ENCODE data around the gene KLF9. TPM values are rescaled to one million over a fixed set of nuclear protein-coding genes. Genes with fewer than 3 reads are reported as not detected.

The KLF9 gene
- polyA plus RNA-seq, 2 donors: 5.8 to 9.0 TPM

GRCh38 chr9:70448919-70449318, 34.5 kb upstream of the KLF9 start:
- no peak overlapping the region for H3K4me3 ChIP-seq (ENCODE audit: low read depth in 1 of 2, low read length in 2 of 2)
- H3K27ac ChIP-seq (ENCODE audit: low read depth in 2 of 2, low read length in 1 of 2): no peak overlapping the region
- 54 to 72% methylated on average over 1 of the region's 1 CpG for WGBS, 2 donors

DNA sequence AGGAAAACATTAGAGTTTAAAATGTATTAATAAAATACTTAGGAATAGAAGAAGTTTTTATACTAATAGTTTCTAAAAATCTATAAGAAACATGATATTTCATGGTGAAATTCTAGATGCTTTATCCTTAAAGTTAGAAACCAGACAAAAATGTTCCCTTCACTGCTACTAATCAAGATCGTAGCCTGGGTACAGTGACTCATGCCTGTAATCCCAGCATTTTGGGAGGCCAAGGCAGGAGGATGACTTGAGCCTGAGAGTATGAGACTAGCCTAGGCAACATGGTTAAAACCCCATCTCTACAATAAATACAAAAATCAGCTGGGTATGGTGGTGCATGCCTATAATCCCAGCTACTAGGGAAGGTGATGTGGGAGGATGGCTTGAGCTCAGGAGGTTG, 30.4 kb upstream of the KLF9 start:
- no peaks in the 10 kb centered on the region for H3K36me3 ChIP-seq (ENCODE audit: control insufficient read depth in 2 of 2, insufficient read depth in 2 of 2, low read length in 1 of 2)
- H3K27me3 ChIP-seq (ENCODE audit: control insufficient read depth in 1 of 2, insufficient read depth in 2 of 2, low read length in 2 of 2): no peaks in the 10 kb centered on the region
- no peak overlapping the region for H3K4me3 ChIP-seq (ENCODE audit: low read depth in 1 of 2, low read length in 2 of 2)
- no peaks in the 10 kb centered on the region for H3K9me3 ChIP-seq (ENCODE audit: control insufficient read depth in 2 of 2, insufficient read depth in 1 of 2, low read depth in 1 of 2, low read length in 1 of 2)
- WGBS, 2 donors: 68 to 81% methylated on average over 1 of the region's 1 CpG
- H3K27ac ChIP-seq (ENCODE audit: low read depth in 2 of 2, low read length in 1 of 2): no peak overlapping the region
- no peaks in the 10 kb centered on the region for H3K4me1 ChIP-seq (ENCODE audit: control insufficient read depth in 2 of 2, insufficient read depth in 2 of 2, low read length in 1 of 2)

More at GRCh38 chr9:70448919-70449318, 34.5 kb upstream of the KLF9 start:
- Histone ChIP-seq H3K27me3 (ENCODE audit: control insufficient read depth in 1 of 2, insufficient read depth in 2 of 2, low read length in 2 of 2) (no peaks in the 10 kb centered on the region), H3K4me1 (ENCODE audit: control insufficient read depth in 2 of 2, insufficient read depth in 2 of 2, low read length in 1 of 2) (no peaks in the 10 kb centered on the region), H3K36me3 (ENCODE audit: control insufficient read depth in 2 of 2, insufficient read depth in 2 of 2, low read length in 1 of 2) (no peaks in the 10 kb centered on the region), H3K9me3 (ENCODE audit: control insufficient read depth in 2 of 2, insufficient read depth in 1 of 2, low read depth in 1 of 2, low read length in 1 of 2) (no peaks in the 10 kb centered on the region)

DNA sequence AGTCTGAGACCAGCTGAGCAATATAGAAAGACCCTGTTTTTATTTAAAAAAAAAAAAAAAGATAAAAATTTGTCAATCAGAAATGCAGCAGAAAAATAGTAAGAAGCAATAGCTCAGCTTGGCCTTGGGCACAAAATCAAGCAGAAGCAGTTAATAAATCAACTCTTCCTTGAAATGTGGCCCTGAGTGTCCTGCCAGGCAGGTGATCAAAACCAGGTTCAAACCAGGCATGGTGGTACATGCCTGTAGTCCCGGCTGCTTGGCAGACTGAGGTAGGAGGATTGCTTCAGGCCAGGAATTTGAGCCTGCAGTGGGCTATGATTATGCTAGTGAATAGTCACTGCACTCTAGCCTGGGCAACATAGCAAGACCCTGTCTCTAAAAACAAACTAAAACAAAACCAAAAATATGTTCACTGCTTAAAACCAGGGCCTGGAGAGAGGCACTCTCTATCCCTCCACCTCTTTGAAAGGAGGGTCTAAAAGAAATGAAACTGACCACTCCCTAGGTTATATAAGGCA, 27.9 kb upstream of the KLF9 start:
- H3K27ac ChIP-seq (ENCODE audit: low read depth in 2 of 2, low read length in 1 of 2): no peak overlapping the region
- H3K4me3 ChIP-seq (ENCODE audit: low read depth in 1 of 2, low read length in 2 of 2): no peak overlapping the region
- WGBS, 2 donors: 57 to 62% methylated on average over 1 of the region's 1 CpG

DNA sequence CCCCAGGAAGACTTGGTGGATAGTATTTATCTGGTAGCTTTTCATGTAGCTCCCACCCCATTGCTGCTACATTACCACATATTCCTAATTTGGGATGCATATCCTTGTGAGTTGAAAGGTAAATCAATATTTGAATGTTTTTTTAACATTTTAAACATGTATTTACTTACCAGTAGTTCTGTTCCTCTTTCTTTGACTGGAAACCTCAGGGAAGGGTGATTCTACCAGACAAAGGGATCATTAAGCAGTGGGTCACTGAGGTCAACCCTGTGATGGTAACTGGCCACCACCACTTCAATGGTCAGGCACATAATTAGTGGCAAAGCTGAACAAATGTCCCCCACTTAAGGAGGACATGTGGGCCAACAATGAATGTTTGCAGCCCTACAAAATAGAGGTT, 27.2 kb upstream of the KLF9 start:
- Histone ChIP-seq H3K4me1 (ENCODE audit: control insufficient read depth in 2 of 2, insufficient read depth in 2 of 2, low read length in 1 of 2) (peaks cover 0 to 3% of the 10 kb centered on the region in 2 donors), H3K4me3 (ENCODE audit: low read depth in 1 of 2, low read length in 2 of 2) (no peak overlapping the region), H3K27ac (ENCODE audit: low read depth in 2 of 2, low read length in 1 of 2) (no peak overlapping the region), H3K27me3 (ENCODE audit: control insufficient read depth in 1 of 2, insufficient read depth in 2 of 2, low read length in 2 of 2) (no peaks in the 10 kb centered on the region), H3K36me3 (ENCODE audit: control insufficient read depth in 2 of 2, insufficient read depth in 2 of 2, low read length in 1 of 2) (no peaks in the 10 kb centered on the region), H3K9me3 (ENCODE audit: control insufficient read depth in 2 of 2, insufficient read depth in 1 of 2, low read depth in 1 of 2, low read length in 1 of 2) (no peaks in the 10 kb centered on the region)

More for the DNA sequence above, 27.9 kb upstream of the KLF9 start:
- no peaks in the 10 kb centered on the region for H3K9me3 ChIP-seq (ENCODE audit: control insufficient read depth in 2 of 2, insufficient read depth in 1 of 2, low read depth in 1 of 2, low read length in 1 of 2)
- no peaks in the 10 kb centered on the region for H3K36me3 ChIP-seq (ENCODE audit: control insufficient read depth in 2 of 2, insufficient read depth in 2 of 2, low read length in 1 of 2)
- peaks cover 0 to 3% of the 10 kb centered on the region in 2 donors for H3K4me1 ChIP-seq (ENCODE audit: control insufficient read depth in 2 of 2, insufficient read depth in 2 of 2, low read length in 1 of 2)
- H3K27me3 ChIP-seq (ENCODE audit: control insufficient read depth in 1 of 2, insufficient read depth in 2 of 2, low read length in 2 of 2): no peaks in the 10 kb centered on the region

DNA sequence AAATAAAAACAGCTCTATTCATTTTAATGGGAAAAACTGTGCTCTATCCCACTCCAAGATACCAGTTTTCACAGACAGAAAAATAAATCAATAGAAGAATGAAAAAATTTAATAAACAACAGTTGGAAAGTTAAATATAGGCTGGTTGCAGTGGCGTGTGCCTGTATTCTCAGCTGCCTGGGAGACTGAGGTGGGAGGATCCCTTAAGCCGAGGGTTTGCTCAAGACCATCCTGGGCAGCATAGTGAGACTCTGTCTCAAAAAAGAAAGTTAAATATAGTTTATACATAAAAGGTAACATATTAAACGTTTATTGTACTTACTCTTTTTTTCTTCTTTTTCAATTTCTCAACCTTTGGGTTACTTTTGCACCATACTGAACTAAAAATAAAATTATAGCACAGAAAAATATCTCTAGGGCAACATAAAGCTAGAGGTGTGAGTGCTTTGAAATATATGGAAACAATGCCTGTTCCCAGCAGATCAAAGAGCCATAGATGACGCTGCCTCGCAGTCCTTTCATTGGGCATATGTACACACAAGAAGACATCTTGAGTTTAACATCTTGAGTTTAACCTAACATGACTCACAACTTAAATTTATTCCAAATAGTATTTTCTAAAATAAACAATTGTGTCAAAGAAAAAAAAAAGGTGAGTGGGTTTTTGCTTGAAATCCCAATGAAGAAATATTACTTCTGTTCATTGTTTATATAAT, 25.7 kb upstream of the KLF9 start:
- Histone ChIP-seq H3K27ac (ENCODE audit: low read depth in 2 of 2, low read length in 1 of 2) (no peak overlapping the region), H3K27me3 (ENCODE audit: control insufficient read depth in 1 of 2, insufficient read depth in 2 of 2, low read length in 2 of 2) (no peaks in the 10 kb centered on the region), H3K4me3 (ENCODE audit: low read depth in 1 of 2, low read length in 2 of 2) (no peak overlapping the region), H3K4me1 (ENCODE audit: control insufficient read depth in 2 of 2, insufficient read depth in 2 of 2, low read length in 1 of 2) (peaks cover 0 to 3% of the 10 kb centered on the region in 2 donors), H3K36me3 (ENCODE audit: control insufficient read depth in 2 of 2, insufficient read depth in 2 of 2, low read length in 1 of 2) (no peaks in the 10 kb centered on the region), H3K9me3 (ENCODE audit: control insufficient read depth in 2 of 2, insufficient read depth in 1 of 2, low read depth in 1 of 2, low read length in 1 of 2) (no peaks in the 10 kb centered on the region)
- 53 to 59% methylated on average over 5 of the region's 5 CpGs for WGBS, 2 donors

DNA sequence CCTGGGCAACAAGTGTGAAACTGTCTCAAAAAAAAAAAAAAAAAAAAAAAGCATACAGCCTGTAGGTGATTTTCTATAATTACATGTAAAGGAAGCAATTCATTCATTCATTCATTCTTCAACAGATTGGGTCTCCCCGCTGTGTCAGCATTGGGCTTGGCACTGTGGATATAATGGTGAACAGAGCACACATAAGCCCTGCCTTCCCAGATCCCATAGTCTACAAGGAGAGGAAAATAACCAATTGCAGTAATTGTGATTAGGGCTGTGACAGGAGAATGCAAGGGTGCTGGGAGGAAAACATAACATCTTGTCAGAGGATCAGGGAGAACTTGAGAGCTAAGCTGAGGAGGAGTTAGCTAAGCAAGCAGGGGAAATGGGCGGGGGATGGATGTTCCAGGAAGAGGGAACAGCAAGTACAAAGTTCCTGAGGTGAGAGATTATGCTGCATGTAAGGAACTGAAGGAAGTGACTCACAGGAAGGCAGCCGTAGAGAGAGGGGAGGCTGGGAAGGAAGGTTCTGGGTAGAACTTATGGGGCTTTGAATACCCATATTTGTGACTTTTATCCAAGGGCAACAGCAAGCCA, 24.0 kb upstream of the KLF9 start:
- 67 to 68% methylated on average over 3 of the region's 3 CpGs for WGBS, 2 donors

DNA sequence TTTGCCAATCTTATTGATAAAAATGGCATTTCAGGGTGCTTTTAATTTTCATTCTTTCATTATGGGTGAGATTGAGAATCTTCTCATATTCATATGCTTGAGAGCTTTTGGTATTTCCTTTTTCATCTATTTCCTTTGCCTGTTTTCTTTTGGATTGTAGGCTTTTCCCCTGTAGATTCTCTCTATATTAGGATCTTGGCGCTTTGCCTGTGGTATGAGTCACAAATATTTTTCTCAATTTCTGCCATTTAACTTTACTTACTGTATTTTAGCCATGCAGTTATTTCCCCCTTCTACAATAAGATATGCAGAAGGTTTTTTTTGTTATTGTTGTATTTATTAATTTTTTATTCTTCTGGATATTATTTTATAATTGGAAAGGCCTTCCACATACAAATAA, 21.5 kb upstream of the KLF9 start:
- Histone ChIP-seq H3K4me3 (ENCODE audit: low read depth in 1 of 2, low read length in 2 of 2) (no peak overlapping the region), H3K4me1 (ENCODE audit: control insufficient read depth in 2 of 2, insufficient read depth in 2 of 2, low read length in 1 of 2) (peaks cover 0 to 3% of the 10 kb centered on the region in 2 donors), H3K36me3 (ENCODE audit: control insufficient read depth in 2 of 2, insufficient read depth in 2 of 2, low read length in 1 of 2) (no peaks in the 10 kb centered on the region), H3K27me3 (ENCODE audit: control insufficient read depth in 1 of 2, insufficient read depth in 2 of 2, low read length in 2 of 2) (no peaks in the 10 kb centered on the region), H3K27ac (ENCODE audit: low read depth in 2 of 2, low read length in 1 of 2) (no peak overlapping the region), H3K9me3 (ENCODE audit: control insufficient read depth in 2 of 2, insufficient read depth in 1 of 2, low read depth in 1 of 2, low read length in 1 of 2) (no peaks in the 10 kb centered on the region)
- WGBS, 2 donors: 54 to 78% methylated on average over 1 of the region's 1 CpG

More for the DNA sequence above, 24.0 kb upstream of the KLF9 start:
- H3K4me3 ChIP-seq (ENCODE audit: low read depth in 1 of 2, low read length in 2 of 2): no peak overlapping the region
- peaks cover 0 to 3% of the 10 kb centered on the region in 2 donors for H3K4me1 ChIP-seq (ENCODE audit: control insufficient read depth in 2 of 2, insufficient read depth in 2 of 2, low read length in 1 of 2)
- H3K27me3 ChIP-seq (ENCODE audit: control insufficient read depth in 1 of 2, insufficient read depth in 2 of 2, low read length in 2 of 2): no peaks in the 10 kb centered on the region
- no peaks in the 10 kb centered on the region for H3K9me3 ChIP-seq (ENCODE audit: control insufficient read depth in 2 of 2, insufficient read depth in 1 of 2, low read depth in 1 of 2, low read length in 1 of 2)
- no peaks in the 10 kb centered on the region for H3K36me3 ChIP-seq (ENCODE audit: control insufficient read depth in 2 of 2, insufficient read depth in 2 of 2, low read length in 1 of 2)
- peak overlapping the region; percentile 30 to 40 for H3K27ac ChIP-seq (ENCODE audit: low read depth in 2 of 2, low read length in 1 of 2)

DNA sequence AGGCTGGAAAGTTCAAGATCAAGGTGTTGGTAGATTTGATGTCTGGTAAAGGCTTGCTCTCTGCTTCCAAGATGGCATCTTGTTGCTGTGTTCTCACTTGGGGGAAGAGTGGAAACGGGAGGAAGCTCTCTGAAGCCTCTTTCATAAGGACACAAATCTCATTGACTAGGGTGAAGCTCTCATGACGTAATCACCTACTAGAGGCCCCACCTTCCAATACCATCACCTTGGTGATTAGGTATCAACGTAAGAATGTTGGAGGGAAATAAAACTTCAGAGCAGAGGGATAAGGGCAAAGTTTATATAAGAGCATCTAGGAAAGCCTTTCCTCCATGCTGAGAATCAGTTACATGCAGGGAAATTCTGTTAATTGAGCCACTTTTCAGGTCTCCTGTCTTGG, 15.4 kb upstream of the KLF9 start:
- H3K4me3 ChIP-seq (ENCODE audit: low read depth in 1 of 2, low read length in 2 of 2): no peak overlapping the region
- no peaks in the 10 kb centered on the region for H3K27me3 ChIP-seq (ENCODE audit: control insufficient read depth in 1 of 2, insufficient read depth in 2 of 2, low read length in 2 of 2)
- H3K27ac ChIP-seq (ENCODE audit: low read depth in 2 of 2, low read length in 1 of 2): no peak overlapping the region
- H3K36me3 ChIP-seq (ENCODE audit: control insufficient read depth in 2 of 2, insufficient read depth in 2 of 2, low read length in 1 of 2): no peaks in the 10 kb centered on the region
- no peaks in the 10 kb centered on the region for H3K4me1 ChIP-seq (ENCODE audit: control insufficient read depth in 2 of 2, insufficient read depth in 2 of 2, low read length in 1 of 2)
- WGBS, 2 donors: 86% methylated on average over 3 of the region's 3 CpGs
- no peaks in the 10 kb centered on the region for H3K9me3 ChIP-seq (ENCODE audit: control insufficient read depth in 2 of 2, insufficient read depth in 1 of 2, low read depth in 1 of 2, low read length in 1 of 2)

- H3K4me3 ChIP-seq (ENCODE audit: low read depth in 1 of 2, low read length in 2 of 2): no peak overlapping the region
- H3K27me3 ChIP-seq (ENCODE audit: control insufficient read depth in 1 of 2, insufficient read depth in 2 of 2, low read length in 2 of 2): no peaks in the 10 kb centered on the region
- H3K9me3 ChIP-seq (ENCODE audit: control insufficient read depth in 2 of 2, insufficient read depth in 1 of 2, low read depth in 1 of 2, low read length in 1 of 2): no peaks in the 10 kb centered on the region
- H3K27ac ChIP-seq (ENCODE audit: low read depth in 2 of 2, low read length in 1 of 2): no peak overlapping the region
- WGBS, 2 donors: 93 to 94% methylated on average over 5 of the region's 5 CpGs
- H3K36me3 ChIP-seq (ENCODE audit: control insufficient read depth in 2 of 2, insufficient read depth in 2 of 2, low read length in 1 of 2): no peaks in the 10 kb centered on the region
- no peaks in the 10 kb centered on the region for H3K4me1 ChIP-seq (ENCODE audit: control insufficient read depth in 2 of 2, insufficient read depth in 2 of 2, low read length in 1 of 2)
These were observed 14.3 kb upstream of the KLF9 start for GRCh38 chr9:70428781-70429180.
